Measurements from ENCODE around the gene SGPP2.
"Not testable (repeated sequence)": the region's sequence is repeated elsewhere in the genome, so short reads cannot be mapped to it uniquely, and the experiment has no call there.

SGPP2 gene

GRCh38 chr2:222535477-222535876 is 111.1 kb downstream of the SGPP2 start:
- no peak for DNase-seq

- DNase-seq, result no peak
Observed at GRCh38 chr2:222538535-222538934, 114.2 kb downstream of the SGPP2 start.

- DNase-seq, result no peak
Observed at GRCh38 chr2:222544661-222545060, 120.3 kb downstream of the SGPP2 start.

- no peak for DNase-seq
Observed at GRCh38 chr2:222545823-222546795, 121.8 kb downstream of the SGPP2 start.

- no peak for DNase-seq
Observed at GRCh38 chr2:222547083-222547482, 122.7 kb downstream of the SGPP2 start.

GRCh38 chr2:222548992-222549391 is 124.6 kb downstream of the SGPP2 start:
- no peak for DNase-seq

GRCh38 chr2:222554517-222554916 is 130.2 kb downstream of the SGPP2 start:
- no peak for DNase-seq

GRCh38 chr2:222561151-222561550 is 136.8 kb downstream of the SGPP2 start:
- no peak for DNase-seq

- DNase-seq, result no peak
Observed at GRCh38 chr2:222561817-222562645, 137.7 kb downstream of the SGPP2 start.

- no peak for DNase-seq
Observed at GRCh38 chr2:222563106-222563718, 138.9 kb downstream of the SGPP2 start.

GRCh38 chr2:222563936-222564335 is 139.6 kb downstream of the SGPP2 start:
- DNase-seq, result no peak

GRCh38 chr2:222566229-222566628 is 141.9 kb downstream of the SGPP2 start:
- no peak for DNase-seq

GRCh38 chr2:222568865-222569264 is 144.5 kb downstream of the SGPP2 start:
- DNase-seq, result no peak

- DNase-seq, result no peak
Observed at GRCh38 chr2:222569826-222570225, 145.5 kb downstream of the SGPP2 start.

GRCh38 chr2:222572264-222572721 is 147.9 kb downstream of the SGPP2 start:
- no peak for DNase-seq

- no peak for DNase-seq
Observed at GRCh38 chr2:222572751-222573174, 148.4 kb downstream of the SGPP2 start.

GRCh38 chr2:222575618-222576017 is 151.3 kb downstream of the SGPP2 start:
- DNase-seq, result no peak

- DNase-seq, result no peak
Observed at GRCh38 chr2:222576171-222577081, 152.1 kb downstream of the SGPP2 start.

- DNase-seq, result no peak
Observed at GRCh38 chr2:222577341-222577740, 153.0 kb downstream of the SGPP2 start.

GRCh38 chr2:222582928-222583327 is 158.6 kb downstream of the SGPP2 start:
- DNase-seq, result no peak

- not testable (repeated sequence) for DNase-seq
Observed at GRCh38 chr2:222584589-222584988, 160.2 kb downstream of the SGPP2 start.

- no peak for DNase-seq
Observed at GRCh38 chr2:222591661-222592060, 167.3 kb downstream of the SGPP2 start.

Data from SHP77 treated with DMSO at 0.1 percent for 48 hours (cell line).